CD4-positive, alpha-beta T cell treated with Interleukin-21 for 1 hour (primary cell): ENCODE results near the gene RWDD4.
A peak's percentile ranks its signal among the peaks of the same experiment; 100 is the strongest.

ENCODE experiments used
- DNase-seq: peaks from one replicate; pipeline ENCODE4 v3.0.0-alpha.2; 2020

RWDD4 gene

DNA sequence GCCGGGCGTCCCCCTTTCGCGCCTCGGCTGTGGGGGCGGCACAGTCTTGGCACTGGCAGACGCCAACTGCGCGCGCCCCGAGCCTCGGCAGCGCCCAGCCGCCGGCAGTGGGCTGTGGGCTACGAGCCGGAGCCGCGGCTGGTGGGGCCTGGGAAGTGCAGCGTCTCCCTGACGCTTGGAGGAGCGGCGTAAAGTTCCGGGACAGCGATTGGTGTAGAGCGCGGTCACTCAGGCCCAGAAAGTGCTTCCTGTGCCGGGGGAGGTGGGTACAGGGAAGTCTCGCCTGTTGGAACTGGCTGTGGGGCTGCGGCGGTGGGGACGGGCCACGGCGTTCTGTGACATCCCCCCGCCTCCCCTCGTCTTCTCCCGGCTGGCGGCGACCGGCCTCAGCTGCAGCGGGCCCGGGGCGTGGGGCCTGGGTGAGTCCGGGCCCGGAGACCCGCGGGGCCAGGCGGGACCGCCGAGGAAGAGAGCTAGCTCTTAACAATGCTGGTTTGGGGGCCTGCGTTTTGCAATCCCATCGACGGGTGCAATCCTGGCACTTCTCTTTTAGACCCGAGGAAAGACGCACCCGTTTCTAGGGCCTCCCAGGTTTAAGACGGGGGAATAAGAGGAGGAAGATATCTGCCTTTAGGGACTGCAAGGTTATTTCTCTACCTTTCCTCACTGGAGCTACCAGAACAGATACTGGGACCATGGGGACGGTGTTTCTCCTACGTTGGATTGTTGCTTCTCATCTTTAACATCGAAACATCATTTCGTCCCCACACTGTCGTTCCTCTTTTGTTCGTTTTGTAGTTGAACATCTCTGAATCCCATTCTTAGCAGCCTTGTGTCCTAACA, at the start of gene RWDD4, which contains the start of gene TRAPPC11:
Gene RWDD4 (minus strand): TSS at position 157 of the 843 bp plus-strand sequence. CDS start 233 bp downstream, outside the sequence.
Gene TRAPPC11 (plus strand): TSS at position 265 of the 843 bp plus-strand sequence. CDS start 4,575 bp downstream, outside the sequence.
- DNase-seq: peak; percentile 97

DNA sequence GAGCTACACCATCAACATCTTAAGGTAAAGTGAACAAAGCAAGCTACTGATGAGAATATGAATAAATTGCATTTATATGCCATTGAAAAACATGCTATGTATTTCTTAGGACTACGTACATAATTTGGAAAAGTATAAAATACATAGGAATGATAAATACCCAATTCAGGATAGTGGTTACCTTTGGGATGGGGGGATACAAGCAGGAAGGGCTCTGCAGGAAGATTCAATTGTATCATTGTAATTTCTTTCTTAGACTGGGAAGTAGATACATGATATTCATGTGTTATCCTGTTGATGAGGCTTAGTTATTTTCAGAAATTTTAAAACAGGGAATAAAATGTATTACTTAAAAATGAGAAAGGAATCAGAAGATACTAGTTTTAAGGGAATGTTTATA, 43.5 kb upstream of the RWDD4 start:
- no peak for DNase-seq

GRCh38 chr4:183700407-183700806, 41.4 kb upstream of the RWDD4 start:
- no peak for DNase-seq

DNA sequence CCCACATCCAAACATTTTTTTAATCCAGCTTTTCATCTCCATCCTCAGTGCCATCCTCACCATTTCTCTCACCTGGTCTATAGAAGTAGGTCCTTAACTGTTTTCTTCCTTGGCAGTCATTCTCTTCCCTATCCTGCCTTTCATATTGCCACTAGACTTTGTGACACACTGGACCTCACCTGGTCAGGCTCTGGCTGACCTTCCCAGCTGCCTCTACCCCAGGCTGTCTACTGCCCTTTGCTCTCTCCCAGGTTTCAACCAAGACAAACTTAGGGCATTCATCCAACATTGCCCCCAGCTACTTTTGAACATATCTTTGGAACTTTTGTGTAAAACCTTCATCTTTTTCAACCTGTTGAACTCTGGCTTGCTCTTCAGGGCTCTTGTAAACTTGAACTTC, 39.9 kb upstream of the RWDD4 start:
- no peak for DNase-seq

GRCh38 chr4:183691897-183692296, 32.9 kb upstream of the RWDD4 start:
- no peak for DNase-seq

DNA sequence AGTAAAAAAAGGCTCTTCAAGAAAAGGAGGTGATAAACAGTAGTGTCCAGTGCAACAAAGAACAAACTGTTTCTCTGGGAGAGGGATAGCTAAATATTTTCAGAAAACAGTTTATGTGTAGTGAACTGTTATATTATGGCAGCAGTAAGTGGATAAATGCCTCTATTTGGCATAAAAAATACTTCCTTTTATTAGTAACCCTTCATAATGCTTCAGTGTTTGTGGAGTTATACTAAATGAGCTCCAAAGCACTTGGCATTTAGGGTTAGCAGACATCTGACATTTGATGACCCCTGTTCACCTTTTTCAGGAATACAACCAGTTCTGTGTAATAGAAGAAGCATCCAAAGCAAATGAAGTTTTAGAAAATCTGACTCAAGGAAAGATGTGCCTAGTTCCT, 32.0 kb upstream of the RWDD4 start:
- DNase-seq: no peak

DNA sequence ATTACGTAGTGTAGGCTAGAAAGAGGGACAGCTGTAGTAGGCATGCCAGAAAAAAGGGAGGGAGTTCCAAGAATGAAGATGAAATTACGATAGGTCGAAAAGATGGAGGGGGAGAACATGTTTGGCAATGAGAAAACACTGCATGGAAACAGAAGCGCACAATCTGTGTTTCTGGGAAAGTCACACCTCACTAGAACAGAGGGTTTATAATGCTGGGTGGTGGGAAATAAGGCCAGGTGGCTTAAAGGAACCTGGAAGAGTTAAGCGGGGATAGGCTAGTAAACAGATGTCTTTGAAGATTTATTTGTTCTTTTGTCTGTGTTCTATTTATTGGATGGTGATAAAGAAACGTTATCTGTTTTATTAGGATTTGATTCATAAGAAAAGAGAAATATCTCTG, 29.2 kb upstream of the RWDD4 start:
- DNase-seq: no peak

DNA sequence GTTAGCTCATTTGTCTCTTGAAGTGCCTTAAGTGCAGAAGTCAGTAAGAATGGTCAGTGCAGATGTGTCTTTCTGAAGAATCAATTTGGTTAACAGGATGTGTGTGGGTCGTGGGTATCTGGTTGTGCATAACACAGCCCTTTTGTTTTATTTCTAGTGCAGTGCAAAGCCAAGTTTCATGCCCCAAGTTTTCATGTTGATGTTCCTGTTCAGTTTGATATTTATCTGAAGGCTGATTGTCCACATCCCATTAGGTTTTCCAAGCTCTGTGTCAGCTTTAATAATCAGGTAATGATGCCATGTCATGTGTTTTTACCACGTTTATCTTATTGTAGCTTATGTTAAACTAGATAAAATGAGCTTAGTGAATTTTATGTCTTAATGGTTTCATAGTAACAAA, 27.5 kb upstream of the RWDD4 start:
- no peak for DNase-seq

DNA sequence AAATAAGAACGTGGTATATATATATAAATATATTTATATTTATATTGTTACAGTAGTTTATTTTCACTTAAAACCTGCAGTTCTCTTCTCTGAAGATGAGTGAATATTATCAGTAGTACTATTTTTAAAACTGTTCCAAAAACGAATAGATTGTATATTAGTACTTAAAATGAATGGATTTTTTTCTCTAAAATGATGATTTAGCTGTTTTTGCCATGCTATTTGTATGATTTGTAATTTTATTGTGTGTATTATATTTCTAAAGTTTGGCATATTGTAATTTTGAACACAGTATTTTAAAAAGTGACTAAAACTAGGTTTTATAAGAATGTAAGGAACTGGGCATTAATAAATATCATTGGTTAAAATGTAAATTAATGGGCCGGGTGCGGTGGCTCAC, 22.1 kb upstream of the RWDD4 start:
- DNase-seq: no peak

- DNase-seq: no peak
These were observed 16.6 kb upstream of the RWDD4 start for GRCh38 chr4:183675625-183676024.

DNA sequence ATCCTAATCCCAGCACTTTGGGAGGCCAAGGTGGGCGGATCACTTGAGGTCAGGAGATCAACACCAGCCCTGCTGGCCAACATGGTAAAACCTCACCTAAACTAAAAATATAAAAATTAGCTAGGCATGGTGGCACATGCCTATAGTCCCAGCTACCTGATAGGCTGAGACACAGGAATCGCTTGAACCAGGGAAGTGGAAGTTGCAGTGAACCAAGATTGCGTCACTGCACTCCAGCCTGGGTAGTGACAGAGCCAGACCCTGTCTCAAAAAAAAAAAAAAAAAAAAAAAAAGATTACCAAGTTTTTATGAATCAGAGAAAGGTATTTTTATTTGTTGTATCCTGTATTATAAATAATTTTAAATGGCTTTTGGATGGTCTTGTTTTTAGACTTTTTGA, 15.2 kb upstream of the RWDD4 start:
- no peak for DNase-seq

DNA sequence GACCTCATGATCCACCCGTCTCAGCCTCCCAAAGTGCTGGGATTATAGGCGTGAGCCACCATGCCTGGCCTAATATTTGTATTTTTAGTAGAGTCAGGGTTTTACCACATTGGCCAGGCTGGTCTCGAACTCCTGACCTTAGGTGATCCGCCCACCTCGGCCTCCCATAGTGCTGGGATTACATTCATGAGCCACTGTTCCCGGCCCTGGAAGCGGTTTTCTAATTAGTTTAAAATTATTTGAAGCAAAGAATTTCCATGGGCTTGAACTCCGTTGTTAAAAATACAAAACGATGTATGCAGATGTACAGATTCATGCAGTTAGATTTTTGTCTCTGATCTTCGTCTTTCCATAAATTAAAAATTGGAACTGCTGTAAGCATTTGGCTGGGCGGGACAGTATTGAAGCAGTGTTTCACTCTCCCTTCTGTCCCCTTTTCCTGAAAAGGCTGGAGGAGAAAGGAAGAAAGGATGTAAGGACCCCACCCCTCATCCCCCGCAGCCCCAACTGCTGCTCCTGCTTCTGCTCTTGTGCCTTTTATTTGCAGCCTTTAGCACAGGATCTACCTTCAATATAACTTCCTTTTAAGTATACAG, 12.1 kb upstream of the RWDD4 start:
- DNase-seq: no peak

- DNase-seq: no peak
These were observed 11.3 kb upstream of the RWDD4 start for GRCh38 chr4:183670251-183670650.

DNA sequence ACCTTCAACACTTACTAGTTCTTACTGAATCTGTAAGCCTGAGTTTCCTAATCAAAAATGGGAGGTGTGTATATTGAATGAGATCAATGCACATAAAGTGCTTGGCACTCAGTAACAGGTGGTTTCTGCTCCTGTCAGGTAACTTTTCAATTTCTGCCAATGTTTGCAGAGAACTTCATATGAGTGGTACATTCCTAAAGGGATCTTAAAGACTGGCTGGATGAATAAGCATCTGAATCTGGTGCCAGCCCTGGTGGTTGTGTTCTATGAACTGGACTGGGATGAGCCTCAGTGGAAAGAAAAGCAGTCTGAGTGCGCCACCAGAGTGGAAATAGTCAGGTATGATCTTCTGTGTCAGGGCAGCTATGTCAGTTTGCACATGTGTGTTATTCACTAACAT, 7.1 kb upstream of the RWDD4 start:
- DNase-seq: no peak

DNA sequence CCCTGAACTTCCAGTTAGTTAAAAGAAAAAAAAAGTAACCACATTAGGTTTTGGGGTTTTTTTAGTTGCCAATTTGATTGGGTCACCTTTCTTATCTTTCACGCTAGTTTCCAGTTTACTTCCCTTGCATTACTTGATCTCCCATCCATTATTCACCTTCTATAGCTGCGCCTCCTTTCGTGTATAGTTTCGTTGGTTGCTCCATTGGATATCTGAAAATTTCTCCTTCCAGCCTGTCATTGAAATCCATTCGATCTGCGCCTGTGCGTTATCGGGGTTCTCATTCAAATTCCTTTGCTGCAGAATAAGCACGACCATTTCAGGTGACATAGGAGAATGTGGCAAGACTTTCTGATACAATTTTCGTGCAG, 872 bp upstream of the RWDD4 start:
- DNase-seq: no peak

DNA sequence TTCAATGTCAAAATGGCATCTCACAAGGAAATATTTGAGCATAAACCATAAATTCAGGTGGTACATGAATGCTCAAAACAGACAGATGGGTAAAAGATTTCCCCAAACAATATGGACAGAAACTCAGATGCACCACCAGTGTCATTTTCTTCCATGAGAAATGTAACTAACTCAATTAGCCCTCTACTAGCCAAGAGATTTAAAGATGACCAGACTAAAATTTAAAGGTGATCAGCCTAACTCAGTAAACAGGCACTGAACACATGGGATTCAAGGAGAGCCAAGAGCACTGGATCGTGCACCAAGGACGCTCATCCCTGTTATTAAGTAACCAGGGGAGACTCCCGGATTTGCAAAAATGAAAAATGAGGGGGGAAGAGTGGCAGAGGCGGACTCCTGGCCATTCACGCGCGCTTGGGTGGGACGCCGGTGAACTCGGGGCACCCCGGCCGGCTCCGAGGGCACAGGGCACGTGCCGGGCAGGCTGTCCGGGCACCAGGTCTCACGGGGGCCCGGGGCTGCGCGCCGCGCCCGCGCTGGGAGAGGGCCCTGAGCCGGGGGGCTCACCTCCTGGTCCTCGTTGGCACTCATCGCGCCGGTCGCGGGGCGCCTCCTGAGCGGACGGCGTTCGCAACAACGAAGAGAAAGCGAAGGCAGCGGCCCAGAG, 490 bp downstream of the RWDD4 start:
- DNase-seq: no peak

DNA sequence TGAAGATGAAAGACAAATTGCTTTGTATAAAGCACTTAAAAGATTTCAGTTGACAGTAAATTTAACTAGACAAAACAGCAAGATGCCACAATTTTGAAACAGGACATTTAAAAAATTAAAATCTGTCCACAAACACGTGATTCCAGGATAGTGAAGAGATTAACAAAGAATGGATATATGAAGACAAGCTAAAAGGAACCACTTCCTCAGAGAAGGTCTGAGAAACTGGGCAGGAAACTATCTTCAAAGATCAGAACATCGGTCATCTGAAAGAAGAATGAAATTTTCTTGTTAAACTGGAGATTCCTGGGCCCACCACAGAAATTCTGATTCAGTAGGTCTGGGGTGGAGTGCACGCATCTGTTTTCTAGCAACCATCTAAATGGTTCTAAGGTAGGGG, 1.4 kb downstream of the RWDD4 start:
- DNase-seq: no peak

GRCh38 chr4:183645326-183645725, 13.7 kb downstream of the RWDD4 start:
- no peak for DNase-seq

- DNase-seq: no peak
These were observed 19.7 kb downstream of the RWDD4 start for GRCh38 chr4:183639291-183639690.

DNA sequence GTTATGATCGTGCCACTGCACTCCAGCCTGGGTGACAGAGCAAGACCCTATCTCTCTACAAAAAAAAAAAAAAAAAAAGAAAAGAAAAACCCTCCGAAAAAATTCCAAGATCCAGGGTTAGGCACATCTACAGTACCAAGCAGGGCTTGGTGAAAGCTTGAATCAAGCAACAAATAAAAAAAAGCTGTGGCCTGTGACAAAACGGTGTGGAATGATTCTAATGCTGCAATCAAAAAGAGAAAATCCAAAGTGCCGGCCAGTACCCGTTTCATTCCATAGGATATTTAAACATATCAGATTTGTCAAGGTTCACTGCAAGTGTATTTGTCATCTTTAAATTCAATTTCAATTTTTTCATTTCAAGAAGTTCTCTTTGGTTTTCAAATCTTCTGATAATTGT, 20.5 kb downstream of the RWDD4 start:
- no peak for DNase-seq

DNA sequence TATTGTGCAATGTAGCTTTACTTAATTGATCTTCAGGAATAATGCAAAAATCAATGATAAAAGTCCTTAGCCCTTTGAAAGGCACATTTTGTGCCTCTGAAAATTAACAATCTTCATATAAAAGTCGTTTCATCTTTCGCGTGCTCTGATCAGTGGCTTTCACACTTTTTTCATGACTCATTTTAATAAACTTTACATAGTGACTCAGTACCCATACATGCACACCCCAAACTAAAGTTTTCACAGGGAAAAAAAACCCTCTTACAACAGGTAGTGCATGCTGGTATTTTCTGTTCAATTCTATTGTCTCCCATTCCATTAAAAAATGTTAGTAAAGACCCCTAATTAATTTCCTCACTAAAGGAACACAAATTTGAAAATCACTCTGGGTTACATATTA, 21.5 kb downstream of the RWDD4 start:
- DNase-seq: no peak

GRCh38 chr4:183636923-183637322, 22.1 kb downstream of the RWDD4 start:
- DNase-seq: no peak

DNA sequence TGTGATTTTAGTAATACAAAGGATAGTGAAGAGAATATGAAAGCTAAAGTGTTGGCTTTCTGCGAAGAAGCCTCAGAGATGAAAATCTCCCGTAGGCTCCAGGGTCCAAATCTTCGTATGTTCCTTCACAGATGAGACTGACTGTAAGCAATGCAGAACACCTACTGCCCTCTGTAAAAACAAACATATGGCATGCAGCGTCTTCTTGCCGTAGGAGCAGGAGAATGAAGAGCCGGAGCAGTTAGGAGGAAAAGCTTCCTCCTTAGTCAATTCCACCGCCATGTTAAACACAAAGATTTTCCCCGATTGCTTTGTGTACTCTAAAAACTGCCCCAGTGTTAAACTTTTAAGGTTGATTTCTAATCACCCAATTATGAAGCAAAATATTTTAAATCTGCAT, 22.5 kb downstream of the RWDD4 start:
- no peak for DNase-seq

- DNase-seq: no peak
These were observed 23.2 kb downstream of the RWDD4 start for GRCh38 chr4:183635741-183636140.
